ENCODE data around the gene SH3RF1.

- no peak for TF ChIP-seq CTCF (IDR thresholded peaks at IDR 0.05)
- TF ChIP-seq POLR2A (IDR thresholded peaks at IDR 0.05) = no peak
Measured at GRCh38 chr4:169183581-169183980, 87.2 kb downstream of the SH3RF1 start.
